ENCODE data around the gene ATXN7L1. TPM values are rescaled to one million over a fixed set of nuclear protein-coding genes. Genes with fewer than 3 reads are reported as not detected.

Gene ATXN7L1
- polyA plus RNA-seq, 1 of the 3 experiments (the other 2 are of a cell fraction), result 6.0 TPM

DNA sequence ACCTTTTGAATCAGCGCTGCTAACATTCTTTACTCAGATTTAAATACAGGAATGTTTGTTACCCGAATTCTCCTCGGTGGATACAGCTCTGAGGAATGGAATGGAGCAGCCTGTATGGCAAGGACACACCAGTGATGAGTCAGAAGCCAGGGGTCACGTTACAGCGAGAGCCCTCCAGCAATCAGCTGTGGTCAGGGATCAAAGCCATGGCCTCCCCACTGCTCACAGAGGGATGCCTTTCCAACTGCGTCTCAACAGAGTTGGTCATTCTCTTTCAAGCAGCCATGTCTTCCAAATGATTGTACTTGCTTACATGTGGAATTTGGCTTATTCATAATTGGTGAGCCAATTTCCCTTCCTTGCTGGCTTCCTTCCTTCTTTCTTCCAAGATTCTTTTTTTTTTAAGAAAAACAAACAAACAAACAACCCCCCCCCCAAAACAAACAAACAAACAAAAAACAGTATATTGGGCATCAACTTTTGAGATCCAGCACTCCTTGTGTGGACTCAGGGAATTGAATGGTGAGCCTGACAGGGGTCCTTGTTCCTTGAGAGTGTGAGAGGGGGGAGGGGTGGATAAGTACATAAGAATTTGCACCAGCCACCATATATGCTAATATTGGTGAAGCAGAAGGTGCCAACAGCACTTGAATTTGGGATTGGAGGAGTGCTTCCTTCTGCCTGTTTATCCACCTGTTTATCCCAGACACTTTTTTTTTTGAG, 100.2 kb downstream of the ATXN7L1 start (continued):
- TF ChIP-seq YY1 (IDR thresholded peaks at IDR 0.05; ENCODE audit: low read depth) (peak; percentile 79; the same call in 1 of the 2 replicates), RCOR1 (IDR thresholded peaks at IDR 0.05; ENCODE audit: low read length) (peak; percentile 28; the same call in 1 of the 2 replicates), JUND (IDR thresholded peaks at IDR 0.05) (peak; percentile 100), FOXJ3 (CRISPR knock-in tag; IDR thresholded peaks at IDR 0.05) (no peak), USF2 (IDR thresholded peaks at IDR 0.05; ENCODE audit: borderline replicate concordance, low read depth, low read length) (no peak), TEAD4 (IDR thresholded peaks at IDR 0.05; ENCODE audit: borderline replicate concordance, insufficient read depth) (peak; percentile 98), EP300 (IDR thresholded peaks at IDR 0.05; ENCODE audit: borderline replicate concordance in 1 of 2, low read depth in 1 of 2, low read length in 1 of 2) (peak; percentile 59 to 97; a peak in 3 of 4 replicates), RXRA (IDR thresholded peaks at IDR 0.05; ENCODE audit: borderline replicate concordance, low read depth) (peak; percentile 99), IRF3 (IDR thresholded peaks at IDR 0.05; ENCODE audit: low read depth, low read length) (no peak)

DNA sequence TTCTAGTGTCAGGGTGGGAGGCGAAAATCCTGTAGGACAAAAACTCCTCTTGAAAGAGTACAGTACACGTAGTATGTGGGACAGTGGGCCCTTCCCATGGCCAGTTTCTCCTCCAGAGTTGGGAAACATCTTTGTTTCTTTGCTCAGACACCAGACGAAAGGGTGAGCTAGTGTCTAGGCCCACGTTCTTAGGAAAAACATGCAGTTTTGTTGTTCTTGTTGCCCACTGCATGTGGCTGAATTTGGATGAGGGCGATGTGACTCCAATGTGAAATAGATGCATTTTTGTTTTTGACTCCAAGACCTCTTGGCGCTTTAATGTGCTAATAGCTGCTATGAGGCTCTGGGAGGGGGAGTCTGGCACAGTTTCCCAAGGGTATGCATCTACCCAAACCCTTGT, 100.8 kb downstream of the ATXN7L1 start:
- Histone ChIP-seq H3K4me2 (peak overlapping the region; percentile 57), H3K9me2 (no peaks in the 10 kb centered on the region), H3F3A (replicated peaks; ENCODE audit: insufficient read depth) (peaks cover 26% of the 10 kb centered on the region), H3K9me3 (no peaks in the 10 kb centered on the region), H3K27me3 (ENCODE audit: insufficient read depth) (no peaks in the 10 kb centered on the region), H2AFZ (ENCODE audit: low read depth) (no peak overlapping the region), H3K36me3 (replicated peaks in 1 of 2; ENCODE audit: control insufficient read depth in 1 of 2, insufficient read depth in 2 of 2, low read length in 1 of 2) (peaks cover 2 to 5% of the 10 kb centered on the region in 2 experiments), H3K4me1 (ENCODE audit: control insufficient read depth in 1 of 2, insufficient read depth in 2 of 2, low read depth in 1 of 2, low read length in 1 of 2) (peaks cover 15 to 27% of the 10 kb centered on the region in 2 experiments), H3K4me3 (ENCODE audit: low read depth in 2 of 2, low read length in 1 of 2) (no peak overlapping the region), H3K27ac (ENCODE audit: low read depth in 2 of 2, low read length in 1 of 2) (peak overlapping the region; percentile 74 to 86; a peak in 3 of 4 replicates), H3K79me2 (ENCODE audit: insufficient read depth) (no peaks in the 10 kb centered on the region), H4K20me1 (ENCODE audit: insufficient read depth) (0 out of 2 replicates have a peak, but pooled peaks cover 3% of the 10 kb centered on the region), H3K9ac (peak overlapping the region; percentile 38; the same call in 1 of the 2 replicates)
- 86% methylated on average over 6 of the region's 6 CpGs for WGBS (ENCODE audit: low lambda C conversion rate)
- ChIA-PET POLR2A (no interaction called here), CTCF (interaction anchor here (0.9 to 1.2 kb wide), 5 partner anchors 9 to 375 kb away, joined by 3 to 4 read pairs (median 3); no protein-coding TSS in a partner anchor)
- TF ChIP-seq, protein P1, sequence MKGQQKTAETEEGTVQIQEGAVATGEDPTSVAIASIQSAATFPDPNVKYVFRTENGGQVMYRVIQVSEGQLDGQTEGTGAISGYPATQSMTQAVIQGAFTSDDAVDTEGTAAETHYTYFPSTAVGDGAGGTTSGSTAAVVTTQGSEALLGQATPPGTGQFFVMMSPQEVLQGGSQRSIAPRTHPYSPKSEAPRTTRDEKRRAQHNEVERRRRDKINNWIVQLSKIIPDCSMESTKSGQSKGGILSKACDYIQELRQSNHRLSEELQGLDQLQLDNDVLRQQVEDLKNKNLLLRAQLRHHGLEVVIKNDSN (IDR thresholded peaks at IDR 0.05; ENCODE audit: borderline replicate concordance, low read depth), result no peak
- TF ChIP-seq CHD2 (IDR thresholded peaks at IDR 0.05; ENCODE audit: low read length, partially characterized antibody) (no peak), REST (IDR thresholded peaks at IDR 0.05; ENCODE audit: low read depth, low read length) (no peak), CTCF (IDR thresholded peaks at IDR 0.05) (no peak), EP300 (IDR thresholded peaks at IDR 0.05; ENCODE audit: borderline replicate concordance in 1 of 2, low read depth in 1 of 2, low read length in 1 of 2) (no peak), IRF3 (IDR thresholded peaks at IDR 0.05; ENCODE audit: low read depth, low read length) (no peak)
- DNase-seq, result no peak

All from SK-N-SH (cell line).